Melanocyte of skin (primary cell): ENCODE measurements around the gene ATP5PF. TPM values are rescaled to one million over a fixed set of nuclear protein-coding genes. Genes with fewer than 3 reads are reported as not detected.

Experiments used
- total RNA-seq, 2 donors: library from RNA; depleted of rRNA; stranded (reverse); fragments of >200 nt; gene quantifications; 2 replicates each; pipeline ENCODE4 v1.2.3, GENCODE V29; 2012

The ATP5PF gene, protein sequence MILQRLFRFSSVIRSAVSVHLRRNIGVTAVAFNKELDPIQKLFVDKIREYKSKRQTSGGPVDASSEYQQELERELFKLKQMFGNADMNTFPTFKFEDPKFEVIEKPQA
- 10 to 100 TPM; 45.1 to 46.6 TPM for total RNA-seq

GRCh38 chr21:25734904-25735645 lies at the start of gene ATP5PF, which contains the start of gene GABPA:
ATP5PF (minus strand) TSS chr21:25734904; CDS start chr21:25729794, 5,110 bp downstream.
GABPA (plus strand) TSS chr21:25734972; CDS start chr21:25741599, 6,627 bp downstream.

Other genes starting within 250 kb of the ATP5PF start
- gene MRPL39, start 127.4 kb downstream of the ATP5PF start, total RNA-seq = 10 to 100 TPM; 49.9 to 67.3 TPM
- gene JAM2, start 95.6 kb downstream of the ATP5PF start, total RNA-seq = under 1 TPM in 1 of 2 donors, not detected in 1; under 0.01 TPM
- gene GABPA, start 68 bp upstream of the ATP5PF start, total RNA-seq = 10 to 100 TPM; 12.0 to 12.3 TPM